B cell (primary cell): ENCODE results near the gene PRKN.

Experiments used
- CTCF ChIP-seq: fragments of 200-600 bp; IDR thresholded peaks from one replicate; pipeline ENCODE4 v1.8.0; 2022; ENCODE audit warnings: antibody characterized with exemption, mild to moderate bottlenecking
- EZH2 ChIP-seq: IDR thresholded peaks from 2 replicates; pipeline ENCODE4 v1.6.1; 2012; ENCODE audit warnings: borderline replicate concordance, low read depth, mild to moderate bottlenecking, moderate library complexity, low read length; ENCODE audit not compliant: insufficient read depth, poor library complexity, severe bottlenecking

- no peak for TF ChIP-seq CTCF
- no peak for TF ChIP-seq EZH2
Observed at GRCh38 chr6:161459008-161459615, 1268.5 kb downstream of the PRKN start.
